ENCODE data around the gene SERPINE1.

SERPINE1 gene

DNA sequence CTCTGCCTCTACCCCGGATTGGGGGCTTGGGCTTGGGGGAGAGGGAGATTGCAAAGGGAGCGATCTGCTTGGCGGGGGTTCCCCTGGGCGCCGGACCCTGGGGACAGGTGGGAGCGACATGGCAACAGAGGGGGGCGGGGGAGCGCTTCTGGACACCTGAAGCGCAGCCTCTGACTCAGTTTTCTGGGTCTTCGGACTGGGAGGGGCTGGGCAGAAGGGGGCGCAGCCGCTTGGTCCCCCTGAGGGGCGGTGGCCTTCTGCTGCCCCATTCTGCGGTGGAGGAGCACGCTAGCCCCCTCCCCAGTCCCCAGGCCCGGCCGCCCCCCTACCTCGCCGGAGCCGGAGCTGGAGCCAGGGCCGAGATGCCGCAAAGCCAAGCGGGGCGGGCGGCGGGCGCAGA lies 52.8 kb downstream of the SERPINE1 start:
- Histone ChIP-seq H3K4me1 (ENCODE audit: control insufficient read depth, insufficient read depth, low read length) (peaks cover 3% of the 10 kb centered on the region; the same call in 1 of the 2 replicates), H3K27me3 (ENCODE audit: control insufficient read depth, insufficient read depth, low read length) (peaks cover 18% of the 10 kb centered on the region), H3K4me3 (ENCODE audit: low read length) (peak overlapping the region; percentile 62; the same call in 1 of the 2 replicates), H3K9me3 (ENCODE audit: control insufficient read depth, insufficient read depth, low read length) (no peaks in the 10 kb centered on the region), H3K36me3 (ENCODE audit: control insufficient read depth, insufficient read depth, low read length) (peaks cover 3% of the 10 kb centered on the region; the same call in 1 of the 2 replicates), H3K27ac (ENCODE audit: low read length) (no peak overlapping the region)
- no CpG with 5 or more reads among the region's 27 CpGs for WGBS (ENCODE audit: insufficient coverage, insufficient read length)
- no peak for DNase-seq (ENCODE audit: low read depth, low spot score)

DNA sequence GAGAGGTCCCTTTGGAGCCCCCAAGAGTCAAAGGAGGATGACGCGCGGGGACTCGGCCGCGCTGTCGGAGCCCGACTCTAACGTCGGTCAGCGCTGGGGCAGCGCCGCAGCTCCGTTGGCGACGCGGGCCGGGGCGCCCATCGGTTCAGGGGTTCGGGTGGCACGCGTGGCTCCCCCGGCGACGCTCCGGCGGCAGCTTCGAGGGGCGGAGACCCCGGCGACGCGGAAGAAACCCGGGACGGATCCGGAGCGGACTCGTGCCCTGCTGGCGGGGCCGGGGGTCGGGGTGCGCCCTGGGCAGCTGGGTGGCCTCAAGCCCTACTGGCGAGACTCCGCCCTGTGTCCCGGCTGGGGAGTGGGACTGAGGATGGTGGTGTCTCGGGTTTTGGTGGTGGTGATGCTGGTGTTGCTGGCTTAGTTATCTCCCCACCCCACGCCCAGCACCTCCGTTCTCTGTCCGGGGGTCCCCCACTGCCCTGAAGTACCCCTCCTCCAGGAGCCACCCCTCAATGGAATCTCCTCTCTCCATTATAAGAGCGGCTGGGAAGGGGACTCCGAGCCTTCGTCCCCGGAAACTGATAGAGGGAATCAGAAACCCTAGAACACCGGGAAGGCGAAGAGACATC lies 53.3 kb downstream of the SERPINE1 start, which contains the start of gene NAT16:
Gene NAT16 (minus strand): TSS at position 164 of the 626 bp plus-strand sequence. CDS start 5,486 bp downstream, outside the sequence.
- WGBS (ENCODE audit: insufficient coverage, insufficient read length), result no CpG with 5 or more reads among the region's 56 CpGs
- Histone ChIP-seq H3K4me3 (ENCODE audit: low read length) (peak within 1 kb of the TSS; percentile 62; the same call in 1 of the 2 replicates), H3K27ac (ENCODE audit: low read length) (no peak within 1 kb of the TSS), H3K36me3 (ENCODE audit: control insufficient read depth, insufficient read depth, low read length) (peaks cover 3% of the 10 kb centered on the region; the same call in 1 of the 2 replicates), H3K9me3 (ENCODE audit: control insufficient read depth, insufficient read depth, low read length) (no peaks in the 10 kb centered on the region), H3K27me3 (ENCODE audit: control insufficient read depth, insufficient read depth, low read length) (peaks cover 18% of the 10 kb centered on the region), H3K4me1 (ENCODE audit: control insufficient read depth, insufficient read depth, low read length) (peaks cover 3% of the 10 kb centered on the region; the same call in 1 of the 2 replicates)
- DNase-seq (ENCODE audit: low read depth, low spot score), result no peak

DNA sequence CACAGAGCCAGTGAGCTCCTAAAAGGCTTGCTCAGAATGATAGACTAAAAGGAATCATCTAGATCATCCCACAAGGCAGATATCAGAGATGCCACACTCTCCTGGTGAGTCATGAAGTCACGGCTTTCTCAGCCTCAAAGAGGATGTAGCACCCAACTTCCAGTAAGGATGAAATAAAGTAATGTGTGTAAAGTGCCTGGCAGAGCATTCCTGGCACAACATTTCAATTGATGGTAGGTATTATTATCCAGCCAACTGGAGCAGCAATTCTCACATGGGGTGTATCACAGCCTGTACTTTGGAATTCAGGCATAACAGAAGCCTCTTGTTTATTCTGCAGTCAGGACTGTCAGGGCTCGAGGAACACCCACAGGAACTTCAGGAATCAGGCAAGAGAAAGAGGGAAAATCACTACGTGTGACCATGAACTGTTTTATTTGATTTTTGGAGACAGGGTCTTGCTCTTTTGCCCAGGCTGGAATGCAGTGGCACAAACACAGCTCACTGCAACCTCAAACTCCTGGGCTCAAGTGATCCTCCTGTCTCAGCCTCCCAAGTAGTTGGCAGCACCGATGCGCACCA lies 58.4 kb downstream of the SERPINE1 start:
- no peak for DNase-seq (ENCODE audit: low read depth, low spot score)
- no CpG with 5 or more reads among the region's 5 CpGs for WGBS (ENCODE audit: insufficient coverage, insufficient read length)

DNA sequence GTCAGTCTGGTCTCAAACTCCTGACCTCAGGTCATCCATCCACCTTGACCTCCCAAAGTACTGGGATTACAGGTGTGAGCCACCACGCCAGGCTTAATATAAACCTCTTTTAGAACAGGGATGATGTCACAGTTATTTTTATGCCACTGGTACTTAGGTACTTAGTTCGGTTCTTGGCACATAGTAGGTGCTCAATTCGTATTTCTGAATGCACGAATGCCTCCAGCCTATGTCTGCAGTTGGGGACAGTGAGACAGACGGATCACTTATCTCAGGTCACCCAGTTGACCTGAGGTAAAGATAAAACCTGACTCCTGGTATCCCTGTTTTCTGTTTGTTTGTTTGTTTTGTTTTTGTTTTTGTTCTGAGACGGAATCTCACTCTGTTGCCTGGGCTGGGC lies 59.3 kb downstream of the SERPINE1 start:
- Histone ChIP-seq H3K4me3 (ENCODE audit: low read length) (no peak overlapping the region), H3K4me1 (ENCODE audit: control insufficient read depth, insufficient read depth, low read length) (peaks cover 2% of the 10 kb centered on the region; the same call in 1 of the 2 replicates), H3K27ac (ENCODE audit: low read length) (no peak overlapping the region), H3K36me3 (ENCODE audit: control insufficient read depth, insufficient read depth, low read length) (no peaks in the 10 kb centered on the region), H3K27me3 (ENCODE audit: control insufficient read depth, insufficient read depth, low read length) (no peaks in the 10 kb centered on the region), H3K9me3 (ENCODE audit: control insufficient read depth, insufficient read depth, low read length) (no peaks in the 10 kb centered on the region)
- no peak for DNase-seq (ENCODE audit: low read depth, low spot score)
- WGBS (ENCODE audit: insufficient coverage, insufficient read length), result no CpG with 5 or more reads among the region's 6 CpGs

More for the DNA sequence above, 58.4 kb downstream of the SERPINE1 start:
- no peak overlapping the region for H3K27ac ChIP-seq (ENCODE audit: low read length)
- H3K27me3 ChIP-seq (ENCODE audit: control insufficient read depth, insufficient read depth, low read length), result peaks cover 3% of the 10 kb centered on the region; the same call in 1 of the 2 replicates
- peaks cover 3% of the 10 kb centered on the region; the same call in 1 of the 2 replicates for H3K4me1 ChIP-seq (ENCODE audit: control insufficient read depth, insufficient read depth, low read length)
- H3K36me3 ChIP-seq (ENCODE audit: control insufficient read depth, insufficient read depth, low read length), result no peaks in the 10 kb centered on the region
- no peaks in the 10 kb centered on the region for H3K9me3 ChIP-seq (ENCODE audit: control insufficient read depth, insufficient read depth, low read length)
- H3K4me3 ChIP-seq (ENCODE audit: low read length), result no peak overlapping the region

DNA sequence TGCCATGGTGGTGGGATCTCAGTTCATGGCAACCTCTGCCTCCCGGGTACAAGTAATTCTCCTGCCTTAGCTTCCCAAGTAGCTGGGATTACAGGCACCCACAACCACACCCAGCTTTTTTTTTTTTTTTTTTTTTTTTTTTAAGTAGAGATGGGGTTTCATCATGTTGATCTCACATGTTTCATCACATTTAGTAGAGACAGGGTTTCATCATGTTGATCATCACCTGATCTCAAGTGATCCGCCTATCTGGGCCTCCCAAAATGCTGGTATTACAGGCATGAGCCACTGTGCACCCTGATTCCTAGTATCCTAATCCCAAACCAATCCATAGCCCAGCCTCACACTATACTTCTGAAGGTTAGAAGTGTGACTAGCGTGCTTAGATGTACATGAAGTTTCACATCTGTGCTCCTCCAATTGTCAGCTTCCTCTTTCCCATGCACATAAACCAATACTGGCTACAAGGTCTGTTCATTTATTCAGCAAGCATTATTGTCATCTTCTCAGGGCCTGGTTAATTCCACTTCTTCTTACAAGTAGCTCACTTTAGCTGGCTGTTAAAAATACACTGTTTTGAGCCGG lies 60.0 kb downstream of the SERPINE1 start:
- H3K27me3 ChIP-seq (ENCODE audit: control insufficient read depth, insufficient read depth, low read length), result no peaks in the 10 kb centered on the region
- no CpG with 5 or more reads among the region's 4 CpGs for WGBS (ENCODE audit: insufficient coverage, insufficient read length)
- peaks cover 2% of the 10 kb centered on the region; the same call in 1 of the 2 replicates for H3K4me1 ChIP-seq (ENCODE audit: control insufficient read depth, insufficient read depth, low read length)
- no peaks in the 10 kb centered on the region for H3K36me3 ChIP-seq (ENCODE audit: control insufficient read depth, insufficient read depth, low read length)
- no peak overlapping the region for H3K27ac ChIP-seq (ENCODE audit: low read length)
- no peaks in the 10 kb centered on the region for H3K9me3 ChIP-seq (ENCODE audit: control insufficient read depth, insufficient read depth, low read length)
- H3K4me3 ChIP-seq (ENCODE audit: low read length), result no peak overlapping the region
- DNase-seq (ENCODE audit: low read depth, low spot score), result no peak
